Astrocyte of the spinal cord (primary cell): ENCODE results near the gene SPC24.
"Not testable (repeated sequence)": the region's sequence is repeated elsewhere in the genome, so short reads cannot be mapped to it uniquely, and the experiment has no call there.

Experiments used
- DNase-seq: peaks from one replicate; pipeline ENCODE4 v3.0.0; 2011; ENCODE audit warnings: low read depth, low spot score
- H3K4me3 ChIP-seq: 2 replicates; pipeline ENCODE4 v1.5.1; 2011; ENCODE audit warnings: low read depth, mild to moderate bottlenecking, low read length, moderate library complexity
- in situ Hi-C: cut with HindIII; loops from 2 replicates; pipeline ENCODE4 v1.10.0; 2017; ENCODE audit warnings: low sequenced_read_pairs
- TF ChIP-seq, protein P1 (sequence below): IDR thresholded peaks from 2 replicates; pipeline ENCODE4 v1.5.1; 2012; ENCODE audit warnings: low read depth, mild to moderate bottlenecking, low read length, inconsistent platforms

SPC24 gene

DNA sequence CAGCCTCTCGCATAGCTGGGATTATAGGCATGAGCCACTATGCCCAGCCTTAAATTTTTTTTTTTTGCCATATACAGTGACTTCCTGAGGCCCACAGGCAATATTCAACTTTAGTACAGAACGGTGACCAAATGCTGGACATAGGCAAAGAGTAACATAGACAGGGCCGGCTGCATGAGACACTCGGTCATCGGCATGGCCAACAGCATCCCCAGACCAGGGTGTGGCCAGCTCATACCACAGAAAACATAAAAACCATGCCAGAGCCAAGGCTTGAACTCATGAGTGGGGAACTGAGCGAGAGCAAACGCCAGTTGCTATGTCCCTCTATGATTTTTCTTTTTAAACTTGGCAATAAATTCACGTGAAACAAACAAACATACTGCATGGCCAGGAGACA is 24.8 kb upstream of the SPC24 start:
- DNase-seq: no peak
- no peak overlapping the region for H3K4me3 ChIP-seq
- in situ Hi-C loops: no loop called here
- TF ChIP-seq, protein P1, sequence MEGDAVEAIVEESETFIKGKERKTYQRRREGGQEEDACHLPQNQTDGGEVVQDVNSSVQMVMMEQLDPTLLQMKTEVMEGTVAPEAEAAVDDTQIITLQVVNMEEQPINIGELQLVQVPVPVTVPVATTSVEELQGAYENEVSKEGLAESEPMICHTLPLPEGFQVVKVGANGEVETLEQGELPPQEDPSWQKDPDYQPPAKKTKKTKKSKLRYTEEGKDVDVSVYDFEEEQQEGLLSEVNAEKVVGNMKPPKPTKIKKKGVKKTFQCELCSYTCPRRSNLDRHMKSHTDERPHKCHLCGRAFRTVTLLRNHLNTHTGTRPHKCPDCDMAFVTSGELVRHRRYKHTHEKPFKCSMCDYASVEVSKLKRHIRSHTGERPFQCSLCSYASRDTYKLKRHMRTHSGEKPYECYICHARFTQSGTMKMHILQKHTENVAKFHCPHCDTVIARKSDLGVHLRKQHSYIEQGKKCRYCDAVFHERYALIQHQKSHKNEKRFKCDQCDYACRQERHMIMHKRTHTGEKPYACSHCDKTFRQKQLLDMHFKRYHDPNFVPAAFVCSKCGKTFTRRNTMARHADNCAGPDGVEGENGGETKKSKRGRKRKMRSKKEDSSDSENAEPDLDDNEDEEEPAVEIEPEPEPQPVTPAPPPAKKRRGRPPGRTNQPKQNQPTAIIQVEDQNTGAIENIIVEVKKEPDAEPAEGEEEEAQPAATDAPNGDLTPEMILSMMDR: no peak

DNA sequence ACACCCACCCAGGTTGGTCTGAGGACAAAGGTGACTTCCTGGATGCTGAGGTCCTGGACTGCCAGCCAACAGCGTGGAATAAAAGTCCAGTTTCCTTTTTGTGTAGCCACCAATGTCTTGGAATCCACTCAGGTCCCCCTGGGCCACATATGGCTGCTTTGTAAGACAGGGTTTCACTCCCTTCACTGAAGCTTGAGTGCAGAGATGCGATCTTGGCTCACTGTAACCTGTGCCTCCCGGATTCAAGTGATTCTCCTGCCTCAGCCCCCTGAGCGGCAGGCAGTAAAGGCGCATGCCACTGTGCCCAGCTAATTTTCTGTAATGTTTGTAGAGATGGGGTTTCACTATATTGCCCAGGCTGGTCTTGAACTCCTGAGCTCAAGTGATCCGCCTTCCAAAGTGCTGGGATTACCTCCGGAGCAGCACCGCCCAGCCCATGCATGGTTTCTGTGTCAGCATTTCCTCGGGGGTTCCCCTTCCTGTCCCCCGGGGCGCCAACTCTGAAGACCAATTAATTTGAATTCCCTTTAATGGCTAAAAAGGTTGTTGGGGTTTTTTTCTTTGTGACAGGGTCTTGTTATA is 24.2 kb upstream of the SPC24 start:
- TF ChIP-seq, protein P1: no peak
- no peak overlapping the region for H3K4me3 ChIP-seq
- in situ Hi-C loops: no loop called here
- DNase-seq: no peak

DNA sequence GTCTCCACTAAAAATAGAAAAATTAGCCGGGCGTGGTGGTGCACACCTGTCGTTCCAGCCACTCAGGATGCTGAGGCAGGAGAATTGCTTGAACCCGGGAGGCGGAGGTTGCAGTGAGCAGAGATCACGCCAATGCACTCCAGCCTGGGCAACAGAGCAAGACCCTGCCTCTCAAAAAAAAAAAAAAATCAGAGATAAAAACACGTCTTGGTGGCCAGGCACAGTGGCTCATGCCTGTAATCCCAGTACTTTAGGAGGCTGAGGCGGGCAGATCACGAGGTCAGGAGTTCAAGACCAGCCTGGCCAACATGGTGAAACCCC is 23.5 kb upstream of the SPC24 start:
- H3K4me3 ChIP-seq, in situ Hi-C loops, DNase-seq: not testable (repeated sequence)

DNA sequence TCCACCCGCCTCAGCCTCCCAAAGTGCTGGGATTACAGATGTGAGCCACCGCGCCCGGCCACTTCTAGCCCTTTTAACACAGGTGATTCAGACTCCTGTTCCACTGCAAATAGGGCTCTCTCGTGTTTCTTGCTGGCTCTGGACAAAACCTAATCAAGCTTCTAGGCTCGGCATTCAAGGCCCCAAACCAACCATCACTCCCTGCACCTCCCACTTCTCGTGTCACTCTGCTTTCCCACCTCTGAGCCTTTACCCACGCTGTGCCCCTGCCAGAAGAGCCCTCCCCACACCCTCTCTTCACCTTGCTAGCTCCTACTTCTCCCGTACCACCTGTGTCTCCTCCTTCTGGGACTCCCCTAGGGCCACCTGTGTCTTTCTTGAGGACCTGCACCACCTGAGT is 22.0 kb upstream of the SPC24 start:
- H3K4me3 ChIP-seq: no peak overlapping the region
- TF ChIP-seq, protein P1: no peak
- in situ Hi-C loops: no loop called here
- no peak for DNase-seq

DNA sequence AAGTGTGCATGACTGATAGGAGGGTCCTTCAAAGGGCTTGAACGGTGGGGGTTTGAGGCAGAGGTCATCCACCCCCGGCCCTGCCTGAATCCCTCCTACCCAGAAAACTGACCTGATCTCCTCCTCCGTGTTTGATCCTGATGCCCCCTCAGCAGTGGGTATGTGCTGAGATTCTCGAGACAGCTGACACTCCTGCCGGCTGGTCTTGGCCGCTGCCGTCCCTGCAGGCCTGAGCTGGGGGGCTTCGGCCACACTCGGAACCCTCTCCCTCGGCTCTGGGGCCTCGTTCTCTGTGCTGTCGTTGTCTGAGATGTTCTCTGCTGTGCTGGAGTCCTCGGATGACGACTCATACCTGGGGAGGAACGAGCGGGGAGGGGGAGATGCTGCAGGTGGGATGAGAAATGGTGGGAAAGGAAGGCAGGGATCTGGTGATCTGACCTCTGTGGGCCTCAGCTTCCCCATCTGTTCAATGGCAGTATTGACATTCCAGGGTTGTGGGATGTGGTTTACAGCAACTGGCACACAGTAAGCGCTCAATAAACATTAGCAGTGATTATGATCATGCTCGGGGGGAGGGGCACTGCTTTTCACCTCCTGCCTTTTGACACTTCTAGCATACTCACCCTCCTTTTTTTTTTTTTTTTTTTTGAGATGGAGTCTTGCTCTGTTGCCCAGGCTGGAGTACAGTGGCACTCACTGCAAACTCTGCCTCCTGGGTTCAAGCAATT is 21.0 kb upstream of the SPC24 start:
- TF ChIP-seq, protein P1: no peak
- DNase-seq: no peak
- in situ Hi-C loops: no loop called here

DNA sequence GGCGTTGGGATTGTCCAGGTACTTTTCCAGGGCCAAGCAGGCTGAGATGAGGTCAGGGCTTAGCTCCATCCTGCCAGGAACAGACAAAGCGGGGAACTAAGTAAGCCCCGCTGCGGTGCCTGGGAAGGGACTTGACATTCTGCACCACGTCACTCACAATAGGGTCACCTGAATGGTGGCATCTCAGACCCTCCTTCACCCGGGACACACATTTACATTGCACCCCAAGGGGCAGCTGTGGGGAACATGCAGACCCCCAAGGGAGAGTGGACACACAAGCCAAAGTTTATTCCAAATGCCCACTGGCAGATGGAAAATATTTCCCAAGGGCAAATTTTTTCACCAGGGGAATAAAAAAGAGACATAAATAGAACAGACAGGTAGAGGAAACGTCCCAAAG is 20.3 kb upstream of the SPC24 start:
- no peak for DNase-seq
- in situ Hi-C loops: no loop called here
- TF ChIP-seq, protein P1: no peak
- no peak overlapping the region for H3K4me3 ChIP-seq

More for the DNA sequence above, 21.0 kb upstream of the SPC24 start:
- no peak overlapping the region for H3K4me3 ChIP-seq

DNA sequence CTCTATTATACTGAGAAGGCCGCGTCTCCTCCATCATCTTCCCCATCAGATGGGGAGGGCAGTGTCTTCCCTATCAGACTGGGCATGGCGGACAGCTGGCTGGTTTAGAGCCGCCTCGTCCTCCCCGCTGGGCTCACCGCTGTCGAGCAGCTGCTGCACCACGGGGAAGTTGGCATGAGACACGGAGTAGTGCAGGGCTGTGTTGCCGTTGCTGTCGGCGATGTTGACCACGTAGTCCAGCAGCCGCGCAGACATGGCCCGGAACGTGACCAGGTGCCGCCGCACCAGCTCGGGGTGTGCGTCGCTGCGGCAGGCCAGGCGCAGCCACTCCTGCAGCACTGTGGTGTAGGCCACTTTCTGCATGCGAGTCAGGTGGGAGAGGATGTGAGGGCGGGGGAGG is 18.8 kb upstream of the SPC24 start:
- H3K4me3 ChIP-seq: no peak overlapping the region
- no peak for DNase-seq
- in situ Hi-C loops: no loop called here
- TF ChIP-seq, protein P1: no peak
